A549 (cell line): ENCODE results near the gene ZBTB43. TPM values are rescaled to one million over a fixed set of nuclear protein-coding genes. Genes with fewer than 3 reads are reported as not detected.
A peak's percentile ranks its signal among the peaks of the same experiment; 100 is the strongest.

ENCODE experiments used
- ATAC-seq, 2 experiments: fragments of 200-7000 bp in 1 of 2; fragments of >200 bp in 1 of 2; cut with Nextera tagmentation in 1 of 2; cut with Tn5 transposase in 1 of 2; 3 replicates each; pipeline versions ENCODE4 v1.8.0 to v1.9.1; 2018 to 2020; ENCODE audit warnings: mild to moderate bottlenecking in 1 of 2, moderate library complexity in 1 of 2
- CTCF ChIA-PET: fragments of 300-600 bp; sonication (Branson Sonifier 250); formaldehyde crosslinking; extraction: SDS; loops from one replicate; lab custom pipeline; 2021; ENCODE audit warnings: antibody characterized with exemption, inconsistent platforms; lab: Yijun Ruan, JAX
- POLR2A ChIA-PET: fragments of 350-600 bp; formaldehyde crosslinking; extraction: SDS; loops from one replicate; lab custom pipeline; 2021; ENCODE audit warnings: antibody characterized with exemption, inconsistent platforms; lab: Yijun Ruan, JAX
- DNase-seq, 2 experiments: peaks; one replicate each; pipeline versions ENCODE4 v3.0.0 to v3.0.0-alpha.2; 2011 to 2016; ENCODE audit warnings: low read depth in 1 of 2, low spot score in 1 of 2
- FAIRE-seq: peaks from 2 replicates; lab custom pipeline; 2011; peaks lifted over from hg19 to GRCh38; lab: Jason Lieb, UNC
- H3K27ac ChIP-seq, 2 experiments: fragments of >200 bp; sonication (Bioruptor Twin); formaldehyde crosslinking; 3 replicates each; pipeline ENCODE4 v1.5.1; 2016 to 2017
- H3K4me1 ChIP-seq: fragments of >200 bp; sonication (Bioruptor Twin); formaldehyde crosslinking; 3 replicates; pipeline ENCODE4 v1.6.1; 2016
- H3K4me2 ChIP-seq: fragments of >200 bp; sonication (Bioruptor Twin); formaldehyde crosslinking; 3 replicates; pipeline ENCODE4 v1.6.1; 2016
- H3K4me3 ChIP-seq: fragments of >200 bp; sonication (Bioruptor Twin); formaldehyde crosslinking; 3 replicates; pipeline ENCODE4 v1.5.1; 2016
- H3K9me3 ChIP-seq: fragments of >200 bp; sonication (Bioruptor Twin); formaldehyde crosslinking; 3 replicates; pipeline ENCODE4 v1.6.1; 2016
- BHLHE40 ChIP-seq: IDR thresholded peaks from 2 replicates; pipeline ENCODE4 v1.6.1; 2012; ENCODE audit warnings: low read depth, low read length, inconsistent platforms
- CBX2 ChIP-seq: fragments of 200-600 bp; sonication (generic); IDR thresholded peaks from 2 replicates; pipeline ENCODE4 v1.6.1; 2016; ENCODE audit warnings: low read depth, mild to moderate bottlenecking, borderline replicate concordance
- CBX8 ChIP-seq: fragments of 200-600 bp; sonication (generic); IDR thresholded peaks from 2 replicates; pipeline ENCODE4 v1.6.1; 2016
- CHD4 ChIP-seq: fragments of 200-600 bp; sonication (generic); IDR thresholded peaks from 2 replicates; pipeline ENCODE4 v1.6.1; 2016; ENCODE audit warnings: antibody characterized with exemption, mild to moderate bottlenecking, borderline replicate concordance
- EHMT2 ChIP-seq: fragments of 200-600 bp; sonication (generic); IDR thresholded peaks from 2 replicates; pipeline ENCODE4 v1.6.1; 2016; ENCODE audit warnings: antibody characterized with exemption, low read depth, mild to moderate bottlenecking, moderate library complexity
- EP300 ChIP-seq, 2 experiments: fragments of >200 bp; sonication (Bioruptor Twin); formaldehyde crosslinking; IDR thresholded peaks; 2 replicates in 1 of 2; 3 replicates in 1 of 2; pipeline ENCODE4 v1.6.1; 2016 to 2017
- FOSB ChIP-seq: fragments of 250-450 bp; sonication (Bioruptor Pico); IDR thresholded peaks from 2 replicates; pipeline ENCODE4 v1.5.0; 2020; ENCODE audit warnings: mild to moderate bottlenecking, moderate library complexity
- FOSL2 ChIP-seq, 2 experiments: fragments of 450-650 bp in 1 of 2; fragments of >200 bp in 1 of 2; sonication (Bioruptor Twin) in 1 of 2; formaldehyde crosslinking; IDR thresholded peaks; 2 replicates each; pipeline versions ENCODE4 v1.5.0 to v1.6.1; 2016 to 2020; ENCODE audit warnings: mild to moderate bottlenecking in 1 of 2, moderate library complexity in 1 of 2
- FOXS1 ChIP-seq: fragments of 250-450 bp; sonication (Bioruptor Pico); IDR thresholded peaks from 2 replicates; pipeline ENCODE4 v1.5.0; 2020; ENCODE audit warnings: mild to moderate bottlenecking, moderate library complexity
- HOXA7 ChIP-seq: fragments of 250-450 bp; sonication (Bioruptor Pico); IDR thresholded peaks from 2 replicates; pipeline ENCODE4 v1.5.0; 2020; ENCODE audit warnings: mild to moderate bottlenecking, moderate library complexity
- HOXB5 ChIP-seq: fragments of 250-450 bp; sonication (Bioruptor Pico); IDR thresholded peaks from 2 replicates; pipeline ENCODE4 v1.5.0; 2020; ENCODE audit warnings: mild to moderate bottlenecking, moderate library complexity
- JUN ChIP-seq, 2 experiments: fragments of >200 bp; sonication (Bioruptor Twin); formaldehyde crosslinking; IDR thresholded peaks; 2 replicates in 1 of 2; 3 replicates in 1 of 2; pipeline ENCODE4 v1.6.1; 2016 to 2017
- KDM1A ChIP-seq: fragments of 200-600 bp; sonication (generic); IDR thresholded peaks from 2 replicates; pipeline ENCODE4 v1.6.1; 2016; ENCODE audit warnings: low read depth, mild to moderate bottlenecking
- MAFK ChIP-seq: fragments of 450-650 bp; IDR thresholded peaks from 2 replicates; pipeline ENCODE4 v1.6.1; 2014; ENCODE audit not compliant: partially characterized antibody
- MYC ChIP-seq: IDR thresholded peaks from 2 replicates; pipeline ENCODE4 v1.6.1; 2012; ENCODE audit warnings: mild to moderate bottlenecking, inconsistent platforms, low read length, improper control_type of control experiment, borderline replicate concordance
- NFE2L2 ChIP-seq: fragments of 150-350 bp; conservative IDR thresholded peaks from 2 replicates; pipeline ENCODE4 v1.6.1; 2014; ENCODE audit warnings: low read length
- NPAS2 ChIP-seq: fragments of 250-450 bp; sonication (Bioruptor Pico); IDR thresholded peaks from 2 replicates; pipeline ENCODE4 v1.8.0; 2022; ENCODE audit warnings: mild to moderate bottlenecking, moderate library complexity, borderline replicate concordance
- NR3C1 ChIP-seq: fragments of >200 bp; sonication (Bioruptor Twin); formaldehyde crosslinking; IDR thresholded peaks from 3 replicates; pipeline ENCODE4 v1.6.1; 2017
- RAD21 ChIP-seq, 2 experiments: fragments of >200 bp in 1 of 2; sonication (Bioruptor Twin) in 1 of 2; formaldehyde crosslinking in 1 of 2; IDR thresholded peaks in 1 of 2; conservative IDR thresholded peaks in 1 of 2; 2 replicates in 1 of 2; 3 replicates in 1 of 2; pipeline ENCODE4 v1.6.1; 2012 to 2018; ENCODE audit warnings: inconsistent platforms in 1 of 2
- RCOR1 ChIP-seq: fragments of 150-350 bp; IDR thresholded peaks from 2 replicates; pipeline ENCODE4 v1.6.1; 2014; ENCODE audit warnings: antibody characterized with exemption, low read length, low read depth
- RFX5 ChIP-seq: fragments of 450-650 bp; IDR thresholded peaks from 2 replicates; pipeline ENCODE4 v1.7.1; 2014; ENCODE audit warnings: antibody characterized with exemption, mild to moderate bottlenecking, moderate library complexity
- SMC3 ChIP-seq: fragments of >200 bp; sonication (Bioruptor Twin); formaldehyde crosslinking; IDR thresholded peaks from 3 replicates; pipeline ENCODE4 v1.6.1; 2018; ENCODE audit warnings: inconsistent platforms
- TP53 ChIP-seq: fragments of 250-450 bp; sonication (Bioruptor Pico); IDR thresholded peaks from 2 replicates; pipeline ENCODE4 v1.5.0; 2021; ENCODE audit warnings: mild to moderate bottlenecking, moderate library complexity
- ZNF302 ChIP-seq: fragments of 250-450 bp; sonication (Bioruptor Pico); IDR thresholded peaks from 2 replicates; pipeline ENCODE4 v1.9.0; 2021; ENCODE audit warnings: inconsistent platforms, mild to moderate bottlenecking, moderate library complexity
- ZSCAN20 ChIP-seq: fragments of 250-450 bp; sonication (Bioruptor Pico); IDR thresholded peaks from 2 replicates; pipeline ENCODE4 v1.8.0; 2022; ENCODE audit warnings: mild to moderate bottlenecking, moderate library complexity
- WGBS: methylation state at CpG from one replicate; pipeline ENCODE4 v1.1.6; 2017; ENCODE audit errors: missing lambda C conversion rate; 5-methylcytosine and 5-hydroxymethylcytosine counted together
- polyA plus RNA-seq, 4 experiments: library from polyadenylated mRNA; depleted of rRNA in 3 of 4; stranded (reverse); fragments of >200 nt; fragmentation: RNase III in 1 of 4; extraction: RNeasy Plus Mini Kit Qiagen cat#74134 plus additional on column Dnase treatment in 1 of 4; gene quantifications; 2 replicates in 3 of 4; 3 replicates in 1 of 4; pipeline ENCODE4 v1.2.3, GENCODE V29; 2011 to 2017
- TF ChIP-seq, protein P1 (sequence below): fragments of 150-350 bp; IDR thresholded peaks from 2 replicates; pipeline ENCODE4 v1.6.1; 2014; ENCODE audit warnings: low read depth, mild to moderate bottlenecking, low read length
- TF ChIP-seq, protein P2 (sequence below): IDR thresholded peaks from 2 replicates; pipeline ENCODE4 v1.6.1; 2012; ENCODE audit warnings: low read depth, borderline replicate concordance
- TF ChIP-seq, protein P3 (sequence below): IDR thresholded peaks from 2 replicates; pipeline ENCODE4 v1.6.1; 2012
- TF ChIP-seq, protein P4 (sequence below): fragments of 450-650 bp; IDR thresholded peaks from 2 replicates; pipeline ENCODE4 v1.6.1; 2014; ENCODE audit warnings: antibody characterized with exemption
- TF ChIP-seq, protein P5 (sequence below): fragments of >200 bp; sonication (Bioruptor Twin); formaldehyde crosslinking; IDR thresholded peaks from 3 replicates; pipeline ENCODE4 v1.6.1; 2016

ZBTB43 gene
- polyA plus RNA-seq, 2 of the 4 experiments (the other 2 are of a cell fraction): 7.7 to 11.7 TPM

DNA sequence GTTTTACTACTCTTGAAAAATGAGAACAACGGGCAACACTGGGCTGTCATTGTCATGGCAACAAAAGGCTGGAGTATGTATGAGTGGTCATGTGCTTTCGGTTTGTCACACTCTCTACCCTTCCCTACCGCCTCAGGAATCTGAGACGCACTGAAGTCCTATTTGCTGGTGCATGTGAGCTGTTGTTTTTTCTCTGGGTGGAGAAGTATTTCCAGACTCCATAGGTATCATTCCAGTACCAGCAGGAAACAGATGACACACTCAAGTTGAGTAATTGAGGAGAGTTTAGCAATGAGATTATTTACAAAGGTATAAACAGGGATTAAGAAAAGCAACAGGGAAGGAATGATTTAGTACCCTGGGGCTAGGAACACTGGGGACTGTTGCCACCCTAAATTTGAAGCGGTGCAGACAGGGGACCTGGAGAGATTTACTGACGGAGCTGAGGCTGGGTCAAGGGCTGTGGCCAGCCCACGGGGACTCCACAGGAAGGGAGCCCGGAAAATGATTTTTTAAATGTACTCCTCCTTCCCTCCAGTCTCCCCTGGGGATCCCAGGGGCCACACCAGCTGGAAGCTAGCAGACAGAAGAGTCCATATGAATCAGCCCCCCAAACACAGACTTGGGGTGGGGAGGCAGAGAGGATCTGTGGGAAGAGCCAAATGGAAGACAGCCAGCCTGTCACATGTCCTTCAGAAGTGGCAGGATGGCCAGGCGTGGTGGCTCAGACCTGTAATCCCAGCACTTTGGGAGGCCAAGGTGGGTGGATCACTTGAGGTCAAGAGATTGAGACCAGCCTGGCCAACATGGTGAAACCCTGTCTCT, 13.2 kb upstream of the ZBTB43 start (continued):
- peak; percentile 51; the same call in 1 of the 2 replicates for TF ChIP-seq FOSL2 (IDR thresholded peaks at IDR 0.05)
- TF ChIP-seq FOSL2 (CRISPR knock-in tag; IDR thresholded peaks at IDR 0.05): peak; percentile 88
- TF ChIP-seq FOSB (CRISPR knock-in tag): no peak
- 0 out of 2 replicates have a peak, but pooled peaks have one; percentile 14 for TF ChIP-seq RCOR1
- peak; percentile 70 to 87; a peak in 2 of 5 replicates for TF ChIP-seq EP300 (IDR thresholded peaks at IDR 0.05)
- no peak; a peak in 1 of 5 replicates for TF ChIP-seq RAD21 (conservative IDR thresholded peaks at IDR 0.05 in 1 of 2, IDR thresholded peaks at IDR 0.05 in 1 of 2)
- no peak for TF ChIP-seq NR3C1
- no peak for TF ChIP-seq EHMT2

DNA sequence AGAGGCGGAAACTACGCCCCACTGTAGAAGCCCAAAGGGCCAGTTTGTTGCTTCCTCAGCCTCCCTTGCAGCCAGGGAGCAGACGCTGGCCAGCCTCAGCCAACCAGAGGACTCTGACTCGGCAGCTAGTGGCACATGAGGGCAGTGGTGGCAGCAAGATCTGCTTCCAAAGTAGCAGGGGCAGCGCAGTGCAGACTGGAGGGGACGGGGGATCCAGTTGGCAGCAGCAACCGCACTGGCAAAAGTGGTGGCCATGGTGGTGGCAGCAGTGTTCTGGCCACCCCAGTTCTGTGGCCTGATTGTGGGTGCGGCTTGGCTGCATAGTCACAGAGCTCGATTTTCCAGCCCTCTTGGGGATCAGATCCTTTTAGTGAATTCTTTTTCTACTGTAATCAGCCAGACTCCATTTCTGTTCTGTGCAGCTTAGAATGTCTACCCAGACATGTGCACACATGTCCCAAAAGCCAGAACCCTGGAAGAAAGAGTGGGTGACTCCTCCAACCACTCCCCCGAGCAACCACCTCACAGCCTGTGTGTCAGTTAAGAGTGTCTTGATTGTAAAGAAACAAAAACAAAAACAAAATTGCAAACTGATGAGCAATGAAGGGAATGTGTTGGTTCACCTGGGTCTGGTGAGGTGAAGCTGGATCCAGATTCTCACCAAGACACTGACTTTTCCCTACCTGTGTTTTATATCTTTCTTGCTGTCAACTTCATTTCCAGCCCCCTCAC, 11.0 kb upstream of the ZBTB43 start:
- peaks cover 3% of the 10 kb centered on the region; the same call in 1 of the 3 replicates for H3K9me3 ChIP-seq
- FAIRE-seq (no peak), ATAC-seq (no peak)
- TF ChIP-seq KDM1A: no peak
- TF ChIP-seq HOXB5 (CRISPR knock-in tag): no peak
- TF ChIP-seq ZSCAN20: no peak
- TF ChIP-seq BHLHE40: no peak
- no peak for TF ChIP-seq CBX2
- no peak for TF ChIP-seq FOSL2 (IDR thresholded peaks at IDR 0.05)
- TF ChIP-seq FOSL2 (CRISPR knock-in tag; IDR thresholded peaks at IDR 0.05): no peak
- no peak for TF ChIP-seq RAD21 (conservative IDR thresholded peaks at IDR 0.05 in 1 of 2, IDR thresholded peaks at IDR 0.05 in 1 of 2)
- no peak for TF ChIP-seq RCOR1
- TF ChIP-seq JUN (IDR thresholded peaks at IDR 0.05): no peak
- TF ChIP-seq EHMT2: no peak
- no peak for TF ChIP-seq FOSB (CRISPR knock-in tag)
- TF ChIP-seq FOXS1: no peak
- no peak for TF ChIP-seq MYC
- TF ChIP-seq CHD4: no peak
- no peak for TF ChIP-seq NPAS2 (CRISPR knock-in tag)
- no peak for TF ChIP-seq TP53
- TF ChIP-seq, protein P1, sequence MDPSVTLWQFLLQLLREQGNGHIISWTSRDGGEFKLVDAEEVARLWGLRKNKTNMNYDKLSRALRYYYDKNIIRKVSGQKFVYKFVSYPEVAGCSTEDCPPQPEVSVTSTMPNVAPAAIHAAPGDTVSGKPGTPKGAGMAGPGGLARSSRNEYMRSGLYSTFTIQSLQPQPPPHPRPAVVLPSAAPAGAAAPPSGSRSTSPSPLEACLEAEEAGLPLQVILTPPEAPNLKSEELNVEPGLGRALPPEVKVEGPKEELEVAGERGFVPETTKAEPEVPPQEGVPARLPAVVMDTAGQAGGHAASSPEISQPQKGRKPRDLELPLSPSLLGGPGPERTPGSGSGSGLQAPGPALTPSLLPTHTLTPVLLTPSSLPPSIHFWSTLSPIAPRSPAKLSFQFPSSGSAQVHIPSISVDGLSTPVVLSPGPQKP: no peak
- TF ChIP-seq, all 56 proteins: peak for 0
- WGBS: 78% methylated on average over 7 of the region's 10 CpGs
- Histone ChIP-seq H3K4me1 (peaks cover 48% of the 10 kb centered on the region), H3K4me3 (no peak overlapping the region), H3K4me2 (no peak overlapping the region), H3K27ac (peak overlapping the region; percentile 75 to 90; a peak in 5 of 6 replicates)
- DNase-seq: no peak
- ChIA-PET POLR2A (interaction anchor here (1.6 kb wide), 1 partner anchor 11 kb away, joined by 6 read pairs; the partner anchor contains the start of gene ZBTB43), CTCF (interaction anchor here (1.5 to 6.6 kb wide), 5 partner anchors 13 to 294 kb away, joined by 5 to 50 read pairs (median 7); no protein-coding TSS in a partner anchor)

DNA sequence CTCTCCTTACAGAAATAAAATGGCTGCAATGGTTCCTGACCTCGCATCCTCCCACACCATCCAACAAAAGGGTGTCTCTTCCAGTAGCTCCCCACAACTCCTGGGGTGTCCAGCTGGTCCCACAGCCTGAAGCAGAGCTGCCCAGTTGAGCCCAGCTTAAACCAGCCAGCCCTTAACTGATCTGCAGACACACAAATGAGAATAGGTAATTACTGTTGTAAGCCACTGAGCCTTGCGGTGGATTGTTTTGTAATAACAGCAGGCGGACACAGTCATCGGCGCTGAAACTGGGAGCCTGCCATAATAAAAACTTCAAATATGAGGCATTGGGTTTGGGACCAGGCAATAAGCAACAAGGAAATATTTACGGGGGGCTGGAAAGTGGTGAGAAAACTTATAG, 10.4 kb upstream of the ZBTB43 start:
- Histone ChIP-seq H3K4me2 (no peak overlapping the region), H3K4me1 (peaks cover 44% of the 10 kb centered on the region), H3K27ac (peak overlapping the region; percentile 75 to 90; a peak in 4 of 6 replicates), H3K4me3 (no peak overlapping the region), H3K9me3 (peaks cover 3% of the 10 kb centered on the region; the same call in 1 of the 3 replicates)
- FAIRE-seq: no peak
- no peak for ATAC-seq
- ChIA-PET CTCF (interaction anchor here (6.2 kb wide), 1 partner anchor 14 kb away, joined by 50 read pairs; no protein-coding TSS in a partner anchor), POLR2A (interaction anchor here (1.6 kb wide), 1 partner anchor 11 kb away, joined by 6 read pairs; the partner anchor contains the start of gene ZBTB43)
- DNase-seq: no peak
- WGBS: 93% methylated on average over 6 of the region's 6 CpGs
- TF ChIP-seq RFX5: no peak
- no peak for TF ChIP-seq MAFK
- TF ChIP-seq, protein P2, sequence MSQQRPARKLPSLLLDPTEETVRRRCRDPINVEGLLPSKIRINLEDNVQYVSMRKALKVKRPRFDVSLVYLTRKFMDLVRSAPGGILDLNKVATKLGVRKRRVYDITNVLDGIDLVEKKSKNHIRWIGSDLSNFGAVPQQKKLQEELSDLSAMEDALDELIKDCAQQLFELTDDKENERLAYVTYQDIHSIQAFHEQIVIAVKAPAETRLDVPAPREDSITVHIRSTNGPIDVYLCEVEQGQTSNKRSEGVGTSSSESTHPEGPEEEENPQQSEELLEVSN: no peak
- TF ChIP-seq ZNF302 (CRISPR knock-in tag): no peak
- no peak for TF ChIP-seq NFE2L2
- TF ChIP-seq SMC3: no peak
- no peak for TF ChIP-seq RCOR1
- TF ChIP-seq NR3C1: no peak
- TF ChIP-seq, protein P3, sequence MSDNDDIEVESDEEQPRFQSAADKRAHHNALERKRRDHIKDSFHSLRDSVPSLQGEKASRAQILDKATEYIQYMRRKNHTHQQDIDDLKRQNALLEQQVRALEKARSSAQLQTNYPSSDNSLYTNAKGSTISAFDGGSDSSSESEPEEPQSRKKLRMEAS: no peak
- TF ChIP-seq, protein P4, sequence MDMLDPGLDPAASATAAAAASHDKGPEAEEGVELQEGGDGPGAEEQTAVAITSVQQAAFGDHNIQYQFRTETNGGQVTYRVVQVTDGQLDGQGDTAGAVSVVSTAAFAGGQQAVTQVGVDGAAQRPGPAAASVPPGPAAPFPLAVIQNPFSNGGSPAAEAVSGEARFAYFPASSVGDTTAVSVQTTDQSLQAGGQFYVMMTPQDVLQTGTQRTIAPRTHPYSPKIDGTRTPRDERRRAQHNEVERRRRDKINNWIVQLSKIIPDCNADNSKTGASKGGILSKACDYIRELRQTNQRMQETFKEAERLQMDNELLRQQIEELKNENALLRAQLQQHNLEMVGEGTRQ: no peak
- TF ChIP-seq, protein P5, sequence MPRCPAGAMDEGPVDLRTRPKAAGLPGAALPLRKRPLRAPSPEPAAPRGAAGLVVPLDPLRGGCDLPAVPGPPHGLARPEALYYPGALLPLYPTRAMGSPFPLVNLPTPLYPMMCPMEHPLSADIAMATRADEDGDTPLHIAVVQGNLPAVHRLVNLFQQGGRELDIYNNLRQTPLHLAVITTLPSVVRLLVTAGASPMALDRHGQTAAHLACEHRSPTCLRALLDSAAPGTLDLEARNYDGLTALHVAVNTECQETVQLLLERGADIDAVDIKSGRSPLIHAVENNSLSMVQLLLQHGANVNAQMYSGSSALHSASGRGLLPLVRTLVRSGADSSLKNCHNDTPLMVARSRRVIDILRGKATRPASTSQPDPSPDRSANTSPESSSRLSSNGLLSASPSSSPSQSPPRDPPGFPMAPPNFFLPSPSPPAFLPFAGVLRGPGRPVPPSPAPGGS: no peak
- TF ChIP-seq CBX8: no peak
- TF ChIP-seq HOXB5 (CRISPR knock-in tag): no peak
- TF ChIP-seq HOXA7: no peak
